ENCODE results near the gene LIPT2.

Gene LIPT2

GRCh38 chr11:74504100-74504691 is 10.7 kb upstream of the LIPT2 start:
- DNase-seq (ENCODE audit: low spot score), result no peak

- DNase-seq (ENCODE audit: low spot score), result no peak
These were observed 1.4 kb upstream of the LIPT2 start for GRCh38 chr11:74494916-74495315.

GRCh38 chr11:74493791-74494630 is 487 bp upstream of the LIPT2 start:
- no peak for DNase-seq (ENCODE audit: low spot score)

GRCh38 chr11:74492084-74492483 is 1.4 kb downstream of the LIPT2 start:
- DNase-seq (ENCODE audit: low spot score), result no peak

- DNase-seq (ENCODE audit: low spot score), result no peak
These were observed 2.6 kb downstream of the LIPT2 start for GRCh38 chr11:74490941-74491340.

- no peak for DNase-seq (ENCODE audit: low spot score)
These were observed 5.6 kb downstream of the LIPT2 start for GRCh38 chr11:74487875-74488274.

- DNase-seq (ENCODE audit: low spot score), result no peak
These were observed 7.7 kb downstream of the LIPT2 start for GRCh38 chr11:74485868-74486267.

GRCh38 chr11:74480688-74481417 is 12.7 kb downstream of the LIPT2 start:
- DNase-seq (ENCODE audit: low spot score), result no peak

- DNase-seq (ENCODE audit: low spot score), result no peak
These were observed 13.8 kb downstream of the LIPT2 start for GRCh38 chr11:74479732-74480123.

- no peak for DNase-seq (ENCODE audit: low spot score)
These were observed 14.4 kb downstream of the LIPT2 start for GRCh38 chr11:74478877-74479731.

GRCh38 chr11:74476536-74476935 is 17.0 kb downstream of the LIPT2 start:
- DNase-seq (ENCODE audit: low spot score), result no peak

GRCh38 chr11:74474316-74474715 is 19.2 kb downstream of the LIPT2 start:
- DNase-seq (ENCODE audit: low spot score), result no peak

- no peak for DNase-seq (ENCODE audit: low spot score)
These were observed 19.9 kb downstream of the LIPT2 start for GRCh38 chr11:74473382-74474173.

GRCh38 chr11:74471668-74472429 is 21.7 kb downstream of the LIPT2 start:
- DNase-seq (ENCODE audit: low spot score), result no peak

GRCh38 chr11:74471037-74471436 is 22.5 kb downstream of the LIPT2 start:
- no peak for DNase-seq (ENCODE audit: low spot score)

- DNase-seq (ENCODE audit: low spot score), result no peak
These were observed 23.0 kb downstream of the LIPT2 start for GRCh38 chr11:74470526-74470925.

GRCh38 chr11:74468936-74469335 is 24.6 kb downstream of the LIPT2 start:
- no peak for DNase-seq (ENCODE audit: low spot score)

GRCh38 chr11:74468521-74468920 is 25.0 kb downstream of the LIPT2 start:
- no peak for DNase-seq (ENCODE audit: low spot score)

GRCh38 chr11:74468058-74468457 is 25.5 kb downstream of the LIPT2 start:
- no peak for DNase-seq (ENCODE audit: low spot score)

All from activated CD4-positive, alpha-beta T cell treated with anti-CD3 and anti-CD28 coated beads, Interleukin-2, Interleukin-4, amounts not matched to agents 100 ng/mL and 50 ng/mL, durations not matched to agents 16 hours and 8 hours (primary cell).